Measurements from ENCODE around the gene MACROD1. TPM values are rescaled to one million over a fixed set of nuclear protein-coding genes. Genes with fewer than 3 reads are reported as not detected.

Gene MACROD1
- total RNA-seq, 1 donor from 2014 or later, result 26.5 TPM

DNA sequence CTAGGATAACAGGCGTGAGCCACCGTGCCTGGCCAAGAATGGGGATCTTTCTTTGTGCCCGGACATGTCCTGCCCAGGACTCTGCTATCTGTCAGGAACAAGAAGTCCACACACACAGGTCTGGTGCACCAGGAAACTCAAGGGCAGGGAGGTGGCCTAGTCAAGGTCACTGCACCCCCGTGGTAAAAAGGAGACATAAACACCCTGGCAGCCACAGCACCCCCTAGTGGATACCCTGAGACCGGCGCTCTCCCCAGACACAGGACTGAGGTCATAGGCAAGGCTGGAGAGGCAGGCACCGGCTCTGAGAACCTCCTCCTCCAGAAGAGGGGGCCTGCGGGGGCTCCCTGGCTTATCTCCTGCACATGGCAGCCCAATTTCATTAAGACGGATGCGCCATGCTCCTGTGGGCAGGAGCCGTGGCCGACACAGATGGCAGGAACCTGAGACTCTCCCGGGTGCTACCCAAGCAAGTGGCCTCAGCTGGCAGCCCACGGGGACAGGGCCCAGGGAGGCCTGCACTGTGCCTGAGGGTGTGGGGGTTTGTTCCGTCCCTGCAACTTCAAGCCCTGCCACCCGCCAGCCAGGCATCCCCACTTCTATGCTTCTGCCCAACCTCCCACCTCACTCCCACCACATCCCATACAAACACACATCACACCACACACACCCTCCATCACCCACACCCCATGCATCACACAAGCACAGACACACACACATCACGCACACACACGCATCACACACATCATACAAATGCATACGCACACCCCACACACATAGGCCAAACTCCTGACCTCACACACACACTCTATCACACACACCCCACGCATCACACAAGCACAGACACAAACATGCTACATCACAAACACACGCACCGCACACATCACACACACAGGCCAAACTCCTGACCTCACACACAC is 19.6 kb downstream of the MACROD1 start:
- Histone ChIP-seq H3K27me3 (no peaks in the 10 kb centered on the region), H3K9me3 (no peaks in the 10 kb centered on the region), H3K36me3 (no peaks in the 10 kb centered on the region), H3K27ac (no peak overlapping the region), H3K4me3 (no peak overlapping the region), H3K4me1 (peaks cover 0 to 3% of the 10 kb centered on the region in 2 donors)
- DNase-seq (ENCODE audit: low spot score in 2 of 2), result no peak
- TF ChIP-seq CTCF (IDR thresholded peaks at IDR 0.05), result peak; percentile 34 to 49 (median 41)
- intact Hi-C loops (cut with DNase I), result loop anchor here (5.0 kb wide), 1 partner anchor 379 kb away; the partner anchor contains the start of gene ZFTA

- no peaks in the 10 kb centered on the region for H3K36me3 ChIP-seq
- no peak overlapping the region for H3K27ac ChIP-seq
- H3K4me1 ChIP-seq, result peaks cover 0 to 3% of the 10 kb centered on the region in 2 donors
- intact Hi-C loops (cut with DNase I), result loop anchor here (5.0 kb wide), 1 partner anchor 378 kb away; the partner anchor contains the start of gene ZFTA
- no peak overlapping the region for H3K4me3 ChIP-seq
- no peak for DNase-seq (ENCODE audit: low spot score in 2 of 2)
- no peak for TF ChIP-seq CTCF (IDR thresholded peaks at IDR 0.05)
- no peaks in the 10 kb centered on the region for H3K9me3 ChIP-seq
- no peaks in the 10 kb centered on the region for H3K27me3 ChIP-seq
Observed at GRCh38 chr11:64144587-64145472, 21.1 kb downstream of the MACROD1 start.

DNA sequence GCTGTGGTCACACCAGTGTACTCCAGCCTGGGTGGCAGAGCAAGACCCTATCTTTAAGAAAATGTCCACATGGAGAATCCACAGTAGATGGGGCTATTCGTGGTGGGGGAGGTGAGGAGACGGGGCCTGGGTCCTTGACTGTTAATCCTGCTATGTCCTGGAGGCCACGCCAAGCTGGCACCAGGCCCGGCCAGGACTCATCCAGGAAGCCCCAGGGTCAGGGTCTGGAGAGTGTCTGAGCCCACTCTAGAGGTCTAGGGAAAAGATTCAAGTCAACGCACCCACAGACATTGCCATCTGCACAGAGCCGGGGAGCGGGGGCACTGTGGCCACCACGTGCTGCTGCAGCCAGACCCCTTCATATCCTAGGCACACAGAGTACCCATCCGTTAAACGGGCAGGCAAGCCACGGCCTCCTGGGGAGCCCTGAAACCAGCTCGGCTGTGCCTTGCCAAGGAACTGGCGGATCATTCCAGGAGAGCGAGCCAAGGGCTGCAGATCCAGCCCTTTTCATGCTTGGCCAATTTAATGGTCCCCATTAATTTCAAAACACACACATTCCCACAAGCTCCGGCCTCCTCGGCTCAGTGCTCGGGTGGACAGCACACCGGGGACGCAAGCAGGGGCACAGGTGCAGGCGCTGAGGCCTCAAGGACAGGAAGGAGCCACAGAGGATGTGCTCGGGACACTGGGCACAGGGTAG is 24.7 kb downstream of the MACROD1 start:
- no peaks in the 10 kb centered on the region for H3K36me3 ChIP-seq
- DNase-seq (ENCODE audit: low spot score in 2 of 2), result no peak
- no peaks in the 10 kb centered on the region for H3K9me3 ChIP-seq
- no peaks in the 10 kb centered on the region for H3K27me3 ChIP-seq
- no peak overlapping the region for H3K4me3 ChIP-seq
- no peaks in the 10 kb centered on the region for H3K4me1 ChIP-seq
- no peak overlapping the region for H3K27ac ChIP-seq
- intact Hi-C loops (cut with DNase I), result no loop called here
- TF ChIP-seq CTCF (IDR thresholded peaks at IDR 0.05), result no peak

GRCh38 chr11:64140082-64140481 is 25.8 kb downstream of the MACROD1 start:
- Histone ChIP-seq H3K36me3 (no peaks in the 10 kb centered on the region), H3K4me1 (no peaks in the 10 kb centered on the region), H3K9me3 (no peaks in the 10 kb centered on the region), H3K4me3 (no peak overlapping the region), H3K27ac (no peak overlapping the region), H3K27me3 (no peaks in the 10 kb centered on the region)
- no peak for TF ChIP-seq CTCF (IDR thresholded peaks at IDR 0.05)
- no peak for DNase-seq (ENCODE audit: low spot score in 2 of 2)
- intact Hi-C loops (cut with DNase I), result no loop called here

DNA sequence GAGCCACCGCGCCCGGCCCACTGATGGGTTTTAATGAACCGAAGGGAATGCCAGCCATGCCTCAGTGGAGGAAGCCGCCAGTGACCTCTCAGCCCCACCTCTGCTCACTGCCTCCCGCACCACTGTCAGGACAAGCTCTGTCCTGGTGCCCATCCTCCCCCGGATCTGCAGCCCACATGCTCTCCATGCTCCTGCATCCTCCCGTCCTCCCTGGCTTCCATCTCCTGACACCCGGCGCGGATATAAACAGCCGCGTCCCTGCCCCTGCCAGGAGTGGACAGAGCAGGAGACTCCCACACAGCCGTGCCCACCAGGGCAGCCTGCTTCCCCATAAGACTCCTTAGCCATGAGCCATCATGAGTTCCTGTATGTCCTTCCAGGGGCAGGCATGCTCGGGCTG is 26.9 kb downstream of the MACROD1 start:
- DNase-seq (ENCODE audit: low spot score in 2 of 2), result no peak
- H3K27me3 ChIP-seq, result no peaks in the 10 kb centered on the region
- no peak for TF ChIP-seq CTCF (IDR thresholded peaks at IDR 0.05)
- no peaks in the 10 kb centered on the region for H3K4me1 ChIP-seq
- no peak overlapping the region for H3K27ac ChIP-seq
- H3K4me3 ChIP-seq, result no peak overlapping the region
- H3K36me3 ChIP-seq, result no peaks in the 10 kb centered on the region
- no peaks in the 10 kb centered on the region for H3K9me3 ChIP-seq
- intact Hi-C loops (cut with DNase I), result no loop called here

Data from ascending aorta (tissue), 2 donors.